OCI-LY7 (cell line): Measurements from ENCODE around the gene THEMIS.
"Not testable (repeated sequence)": the region's sequence is repeated elsewhere in the genome, so short reads cannot be mapped to it uniquely, and the experiment has no call there.

Source experiments
- EZH2phosphoT487 ChIP-seq: fragments of 200-600 bp; sonication (generic); IDR thresholded peaks from 2 replicates; pipeline ENCODE4 v1.6.1; 2018; ENCODE audit warnings: low read depth, borderline replicate concordance, mild to moderate bottlenecking, mixed run types, antibody characterized with exemption, low read length, moderate library complexity, mixed read lengths
- TF ChIP-seq, protein P1 (sequence below): fragments of 200-600 bp; sonication (generic); conservative IDR thresholded peaks from 2 replicates; pipeline ENCODE4 v1.5.1; 2014; ENCODE audit warnings: mild to moderate bottlenecking, antibody characterized with exemption, low read length, moderate library complexity, mixed read lengths

DNA sequence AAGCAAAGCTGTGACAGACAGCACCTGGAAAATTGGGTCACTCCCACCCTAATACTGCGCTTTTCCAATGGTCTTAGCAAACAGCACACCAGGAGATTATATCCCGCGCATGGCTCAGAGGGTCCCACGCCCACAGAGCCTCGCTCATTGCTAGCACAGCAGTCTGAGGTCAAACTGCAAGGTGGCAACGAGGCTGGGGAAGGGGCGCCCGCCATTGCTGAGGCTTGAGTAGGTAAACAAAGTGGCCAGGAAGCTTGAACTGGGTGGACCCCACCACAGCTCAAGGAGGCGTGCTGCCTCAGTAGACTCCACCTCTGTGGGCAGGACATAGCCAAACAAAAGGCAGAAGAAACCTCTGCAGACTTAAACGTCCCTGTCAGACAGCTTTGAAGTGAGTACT is 25.6 kb upstream of the THEMIS start:
- TF ChIP-seq, protein P1, sequence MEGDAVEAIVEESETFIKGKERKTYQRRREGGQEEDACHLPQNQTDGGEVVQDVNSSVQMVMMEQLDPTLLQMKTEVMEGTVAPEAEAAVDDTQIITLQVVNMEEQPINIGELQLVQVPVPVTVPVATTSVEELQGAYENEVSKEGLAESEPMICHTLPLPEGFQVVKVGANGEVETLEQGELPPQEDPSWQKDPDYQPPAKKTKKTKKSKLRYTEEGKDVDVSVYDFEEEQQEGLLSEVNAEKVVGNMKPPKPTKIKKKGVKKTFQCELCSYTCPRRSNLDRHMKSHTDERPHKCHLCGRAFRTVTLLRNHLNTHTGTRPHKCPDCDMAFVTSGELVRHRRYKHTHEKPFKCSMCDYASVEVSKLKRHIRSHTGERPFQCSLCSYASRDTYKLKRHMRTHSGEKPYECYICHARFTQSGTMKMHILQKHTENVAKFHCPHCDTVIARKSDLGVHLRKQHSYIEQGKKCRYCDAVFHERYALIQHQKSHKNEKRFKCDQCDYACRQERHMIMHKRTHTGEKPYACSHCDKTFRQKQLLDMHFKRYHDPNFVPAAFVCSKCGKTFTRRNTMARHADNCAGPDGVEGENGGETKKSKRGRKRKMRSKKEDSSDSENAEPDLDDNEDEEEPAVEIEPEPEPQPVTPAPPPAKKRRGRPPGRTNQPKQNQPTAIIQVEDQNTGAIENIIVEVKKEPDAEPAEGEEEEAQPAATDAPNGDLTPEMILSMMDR = not testable (repeated sequence)
- TF ChIP-seq EZH2phosphoT487 = not testable (repeated sequence)
